ENCODE data around the gene SEMA6A.

Gene SEMA6A, protein sequence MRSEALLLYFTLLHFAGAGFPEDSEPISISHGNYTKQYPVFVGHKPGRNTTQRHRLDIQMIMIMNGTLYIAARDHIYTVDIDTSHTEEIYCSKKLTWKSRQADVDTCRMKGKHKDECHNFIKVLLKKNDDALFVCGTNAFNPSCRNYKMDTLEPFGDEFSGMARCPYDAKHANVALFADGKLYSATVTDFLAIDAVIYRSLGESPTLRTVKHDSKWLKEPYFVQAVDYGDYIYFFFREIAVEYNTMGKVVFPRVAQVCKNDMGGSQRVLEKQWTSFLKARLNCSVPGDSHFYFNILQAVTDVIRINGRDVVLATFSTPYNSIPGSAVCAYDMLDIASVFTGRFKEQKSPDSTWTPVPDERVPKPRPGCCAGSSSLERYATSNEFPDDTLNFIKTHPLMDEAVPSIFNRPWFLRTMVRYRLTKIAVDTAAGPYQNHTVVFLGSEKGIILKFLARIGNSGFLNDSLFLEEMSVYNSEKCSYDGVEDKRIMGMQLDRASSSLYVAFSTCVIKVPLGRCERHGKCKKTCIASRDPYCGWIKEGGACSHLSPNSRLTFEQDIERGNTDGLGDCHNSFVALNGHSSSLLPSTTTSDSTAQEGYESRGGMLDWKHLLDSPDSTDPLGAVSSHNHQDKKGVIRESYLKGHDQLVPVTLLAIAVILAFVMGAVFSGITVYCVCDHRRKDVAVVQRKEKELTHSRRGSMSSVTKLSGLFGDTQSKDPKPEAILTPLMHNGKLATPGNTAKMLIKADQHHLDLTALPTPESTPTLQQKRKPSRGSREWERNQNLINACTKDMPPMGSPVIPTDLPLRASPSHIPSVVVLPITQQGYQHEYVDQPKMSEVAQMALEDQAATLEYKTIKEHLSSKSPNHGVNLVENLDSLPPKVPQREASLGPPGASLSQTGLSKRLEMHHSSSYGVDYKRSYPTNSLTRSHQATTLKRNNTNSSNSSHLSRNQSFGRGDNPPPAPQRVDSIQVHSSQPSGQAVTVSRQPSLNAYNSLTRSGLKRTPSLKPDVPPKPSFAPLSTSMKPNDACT

DNA sequence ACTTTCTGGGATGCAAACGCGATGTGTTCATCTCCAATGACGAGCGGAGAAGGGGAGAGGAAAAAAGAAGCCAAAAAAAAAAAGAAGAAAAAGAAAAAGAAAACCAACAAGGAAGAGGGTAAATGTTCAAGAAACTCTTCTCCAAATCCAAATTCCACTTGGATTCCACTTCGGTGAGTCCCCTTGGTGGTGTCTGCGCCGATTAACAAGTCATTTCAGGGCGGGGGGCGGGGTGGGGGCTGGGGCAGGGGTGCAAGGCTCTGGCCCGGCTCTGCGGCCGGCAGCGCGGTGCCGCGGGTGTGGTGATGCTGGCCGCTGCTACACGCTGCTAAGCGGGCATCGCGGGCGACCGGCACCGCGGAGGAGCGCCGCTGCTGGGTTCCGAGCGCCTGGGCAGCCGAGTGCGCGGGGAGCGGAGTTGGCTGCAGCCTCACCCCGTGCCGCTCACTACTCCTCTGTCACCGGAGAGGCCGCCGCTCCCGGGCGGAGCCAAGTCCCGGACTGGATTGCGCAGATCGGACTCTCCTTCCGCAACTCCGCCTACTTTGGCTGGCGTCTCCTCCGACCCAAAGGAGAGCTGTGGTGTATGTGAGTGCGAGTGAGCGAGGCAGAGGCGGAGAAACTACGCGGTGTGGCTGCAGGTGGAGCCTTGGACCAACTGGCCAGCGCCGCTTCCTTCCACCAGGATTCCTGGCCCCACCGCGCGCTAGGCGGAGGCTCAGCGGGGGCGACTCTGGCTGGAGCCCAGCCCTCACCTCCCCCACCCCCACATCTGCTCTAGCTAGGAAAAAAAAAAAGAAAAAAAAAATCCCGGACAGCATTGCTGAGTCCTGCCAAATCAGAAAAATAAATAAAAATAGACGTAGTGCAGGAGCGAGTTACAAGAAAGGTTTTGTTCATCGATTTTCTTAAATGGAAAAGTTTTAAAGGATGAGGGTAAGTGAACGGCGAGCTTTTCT lies at the start of gene SEMA6A:
TSS of gene SEMA6A (minus strand) at position 457 of the 959 bp plus-strand sequence. CDS start 69,879 bp downstream, outside the sequence.
- peak; percentile 76 for DNase-seq

DNA sequence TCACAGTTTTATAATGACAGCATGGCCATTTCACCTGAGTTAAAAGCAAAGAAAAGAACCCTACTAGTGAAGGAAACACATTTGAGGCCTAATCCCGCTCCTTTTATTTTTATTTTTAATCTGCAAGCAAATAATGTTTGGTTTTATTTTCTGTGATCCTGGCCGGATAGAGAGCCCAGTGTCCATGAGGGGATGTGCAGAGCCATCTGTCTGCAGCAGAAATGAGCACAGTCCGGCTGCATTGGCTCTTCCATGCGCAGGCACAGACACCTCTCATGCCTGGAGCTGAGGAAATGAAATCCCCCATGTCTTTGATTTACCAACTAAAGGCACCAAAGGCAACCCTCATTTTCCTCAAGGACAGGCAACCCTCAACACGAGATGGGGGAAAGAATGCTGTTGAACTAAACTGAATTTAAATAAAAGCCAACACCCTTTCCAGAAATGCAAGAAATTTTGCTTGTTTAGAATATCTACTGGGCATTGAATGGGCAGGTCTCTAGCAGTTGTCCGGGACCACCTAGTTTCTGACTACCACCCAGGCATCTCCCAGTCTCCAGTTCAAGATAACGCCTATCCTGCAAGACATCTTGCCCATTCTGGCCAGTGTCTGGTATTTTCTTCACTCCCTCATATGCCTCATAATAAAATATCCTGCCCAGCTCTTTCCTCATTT lies 47.9 kb upstream of the SEMA6A start:
- DNase-seq, result no peak

DNA sequence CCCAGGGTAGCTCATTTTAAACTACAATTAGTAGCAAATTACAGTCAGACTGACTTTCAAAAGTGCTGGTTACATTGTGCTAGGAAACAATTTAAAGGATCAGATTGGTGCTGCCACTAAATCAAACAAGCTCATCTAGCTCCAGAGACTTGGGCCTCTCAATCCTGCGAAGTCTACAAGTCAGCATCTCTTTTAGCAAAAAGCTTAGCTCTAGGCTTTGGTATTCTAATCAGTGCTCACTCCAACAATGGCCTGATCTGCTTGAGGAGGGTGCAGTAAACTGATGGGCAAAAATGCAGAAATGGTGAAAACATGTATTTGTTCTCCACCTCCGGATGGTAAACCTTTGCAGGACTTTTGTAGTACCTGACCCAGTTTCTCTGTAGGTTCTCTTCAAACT lies 47.0 kb upstream of the SEMA6A start:
- DNase-seq, result no peak

DNA sequence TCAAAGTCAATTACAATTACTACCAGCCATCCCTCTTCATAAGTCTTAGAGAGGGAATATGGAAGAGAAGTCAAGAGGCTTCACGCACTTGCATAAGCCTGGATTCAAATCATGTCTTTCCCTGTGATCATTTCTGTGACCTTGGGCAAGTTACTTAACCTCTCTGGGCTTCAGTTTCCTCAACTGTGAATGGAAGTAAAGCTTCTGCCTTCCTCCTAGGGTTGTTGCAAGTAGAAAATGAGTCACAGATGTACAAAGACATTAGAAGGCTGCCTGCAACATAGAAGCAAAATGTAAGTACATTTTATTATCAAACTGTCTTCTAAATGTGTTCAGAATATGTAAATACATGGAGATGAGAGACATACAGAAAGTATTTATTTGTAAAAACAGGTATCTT lies 42.3 kb upstream of the SEMA6A start:
- DNase-seq, result no peak

DNA sequence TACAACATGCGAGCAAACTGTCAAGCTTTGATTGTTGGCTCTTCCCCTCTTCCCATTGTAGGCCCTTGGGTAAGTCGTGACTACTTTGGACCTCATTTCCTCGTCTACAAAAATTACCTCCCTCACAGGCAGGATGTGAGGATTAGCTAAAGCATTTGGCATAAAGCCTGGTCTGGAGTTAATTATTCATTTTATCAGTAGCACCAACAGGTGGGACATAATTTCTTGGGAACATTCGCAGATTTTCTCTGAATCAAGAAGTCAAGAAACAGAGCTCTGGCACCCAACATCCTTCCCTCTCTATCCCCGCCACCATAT lies 39.9 kb upstream of the SEMA6A start:
- no peak for DNase-seq

DNA sequence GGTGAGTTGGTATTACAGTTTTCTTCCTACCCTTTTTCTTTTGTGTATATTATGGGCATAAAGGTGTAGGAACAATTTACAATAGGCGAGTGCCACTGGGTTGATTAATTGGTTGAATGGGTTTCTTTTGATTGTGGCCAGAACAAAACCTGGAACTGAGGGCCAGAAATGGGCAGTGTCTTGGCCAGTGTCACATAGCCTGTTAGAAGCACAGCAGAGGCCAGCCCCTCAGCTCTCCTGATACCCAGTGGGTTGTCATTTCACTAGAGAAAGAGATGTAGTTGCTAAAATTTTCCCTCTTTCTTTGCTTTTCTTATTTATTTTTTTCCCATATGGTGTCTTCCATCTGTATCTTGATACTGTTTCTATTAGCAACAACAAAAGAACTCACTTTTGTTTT lies 38.8 kb upstream of the SEMA6A start:
- DNase-seq, result no peak

DNA sequence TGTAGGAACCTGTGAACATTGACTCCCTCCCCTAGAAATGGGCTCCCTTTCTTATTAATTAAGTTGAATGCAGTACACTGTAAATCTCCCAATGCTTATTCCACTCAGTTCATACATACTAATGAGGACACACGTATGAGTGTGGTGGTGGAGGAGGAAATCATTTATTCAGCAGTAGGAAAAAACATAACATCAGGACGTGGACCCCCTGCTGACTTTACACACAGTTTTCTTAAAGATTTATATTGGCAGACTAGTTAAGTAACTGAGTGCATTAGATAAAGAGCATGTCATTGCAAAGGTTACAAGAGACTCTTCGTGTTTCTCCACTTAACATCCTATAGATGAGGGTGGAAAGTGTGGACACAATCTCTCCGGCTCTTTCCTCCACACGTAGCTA lies 37.8 kb upstream of the SEMA6A start:
- DNase-seq, result no peak

DNA sequence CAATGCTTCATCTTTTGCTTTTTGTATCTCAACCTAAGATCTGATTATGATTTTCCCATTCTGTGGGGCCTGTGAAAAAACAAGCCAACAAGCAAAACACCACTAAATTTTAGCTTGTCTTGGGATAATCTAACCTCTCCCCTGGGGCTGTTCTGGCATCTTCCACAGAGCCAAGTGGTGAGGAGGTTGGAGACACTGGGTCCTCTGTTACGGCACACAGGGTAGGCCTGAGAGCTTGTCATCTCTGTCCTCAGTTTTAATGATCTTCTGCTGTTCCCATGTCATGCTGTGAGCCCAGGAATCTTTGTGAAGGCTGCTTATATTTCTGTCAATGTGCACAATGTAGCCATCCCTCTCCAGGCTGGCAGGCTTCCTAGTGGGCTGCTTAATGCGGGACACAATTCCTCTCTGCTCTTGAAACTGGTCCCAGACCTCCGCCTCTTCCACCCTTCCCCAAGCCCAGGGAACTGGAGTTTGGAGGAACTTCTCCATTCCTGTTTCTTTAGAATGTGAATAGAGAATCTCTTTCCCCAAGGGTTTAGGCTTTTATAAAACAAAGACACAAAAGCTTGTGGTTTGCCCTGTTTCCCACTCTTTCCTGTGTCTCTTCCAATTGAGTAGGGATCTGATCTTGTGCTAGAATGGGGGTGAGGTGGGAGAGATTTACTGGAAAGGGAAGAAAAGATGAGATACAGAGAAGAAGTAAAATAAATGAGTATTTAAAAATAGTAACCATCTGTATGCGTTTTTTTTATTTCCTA lies 30.9 kb upstream of the SEMA6A start:
- DNase-seq, result no peak

DNA sequence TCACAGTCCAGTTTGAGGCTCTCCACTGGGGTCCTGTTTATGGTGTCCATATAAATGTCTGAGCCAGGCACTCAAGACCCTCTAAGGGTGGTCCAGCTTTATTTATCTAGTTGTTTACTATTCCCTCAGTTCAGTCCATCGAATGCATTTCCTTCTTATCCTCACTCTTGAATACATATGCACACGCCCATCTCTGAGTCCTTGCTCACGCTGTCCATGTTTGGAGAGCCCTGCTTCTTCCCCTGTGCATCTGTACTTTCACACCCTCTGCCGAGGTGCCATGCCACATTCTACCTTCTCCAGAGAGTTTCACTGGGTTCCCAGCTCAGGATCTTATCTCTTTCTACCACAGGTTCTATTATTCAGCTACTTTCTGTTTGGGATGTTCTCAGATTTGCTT lies 30.2 kb upstream of the SEMA6A start:
- DNase-seq, result no peak

DNA sequence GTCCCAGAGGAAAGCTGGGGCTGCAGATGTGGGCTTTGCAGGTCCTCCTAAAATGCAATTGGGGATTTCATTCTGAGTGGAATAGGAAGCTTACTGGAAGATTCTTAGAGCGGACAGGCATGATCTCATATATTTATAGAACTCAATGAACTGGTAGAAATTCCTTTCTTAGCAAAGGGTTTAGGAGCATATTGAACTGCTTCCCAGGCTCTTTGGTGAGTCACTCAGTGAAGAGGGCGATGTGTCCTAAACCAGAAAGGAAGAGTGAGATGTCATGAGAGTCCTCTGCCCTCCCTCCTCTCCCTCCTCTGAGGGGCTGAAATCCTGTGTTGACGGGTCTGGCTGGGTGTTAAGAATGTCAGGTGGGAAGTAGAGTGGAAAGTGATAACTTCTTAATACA lies 26.3 kb upstream of the SEMA6A start:
- DNase-seq, result no peak

DNA sequence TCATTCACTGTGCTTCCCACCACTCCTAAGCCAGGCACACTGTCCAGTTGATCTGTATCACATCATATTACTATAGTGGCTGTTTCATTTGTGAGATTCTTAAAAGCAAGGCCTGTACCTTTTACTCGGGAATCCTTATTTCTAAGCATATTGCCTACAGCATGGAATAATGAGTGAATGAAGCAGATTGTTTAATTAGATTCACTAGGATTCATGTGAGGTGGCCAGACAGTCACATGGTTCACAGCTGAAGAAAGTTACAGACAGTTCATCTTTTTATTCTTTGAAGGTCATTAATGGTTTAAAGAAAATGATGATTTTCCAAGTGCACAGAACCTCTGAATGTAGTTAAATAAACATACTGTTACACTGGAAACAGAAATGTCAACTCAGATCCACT lies 24.3 kb upstream of the SEMA6A start:
- no peak for DNase-seq

DNA sequence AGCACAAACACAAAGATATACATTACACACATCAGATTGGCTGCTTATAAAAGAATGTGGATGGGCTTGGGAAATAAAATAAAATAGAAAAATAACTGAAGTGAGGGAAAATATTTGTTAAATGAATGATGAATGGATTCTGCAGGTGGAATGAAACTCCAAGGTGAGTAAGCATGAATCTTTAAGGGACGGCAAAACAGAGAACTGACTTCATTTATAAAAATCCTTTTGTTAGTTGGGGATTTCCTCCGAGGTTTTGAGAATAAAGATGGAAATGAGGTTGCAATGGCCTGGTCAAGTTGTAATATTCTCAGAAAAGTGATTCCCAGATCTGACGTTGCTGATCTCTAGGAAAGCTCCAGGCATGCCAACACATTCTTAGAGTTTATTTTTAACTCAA lies 20.9 kb upstream of the SEMA6A start:
- DNase-seq, result no peak

DNA sequence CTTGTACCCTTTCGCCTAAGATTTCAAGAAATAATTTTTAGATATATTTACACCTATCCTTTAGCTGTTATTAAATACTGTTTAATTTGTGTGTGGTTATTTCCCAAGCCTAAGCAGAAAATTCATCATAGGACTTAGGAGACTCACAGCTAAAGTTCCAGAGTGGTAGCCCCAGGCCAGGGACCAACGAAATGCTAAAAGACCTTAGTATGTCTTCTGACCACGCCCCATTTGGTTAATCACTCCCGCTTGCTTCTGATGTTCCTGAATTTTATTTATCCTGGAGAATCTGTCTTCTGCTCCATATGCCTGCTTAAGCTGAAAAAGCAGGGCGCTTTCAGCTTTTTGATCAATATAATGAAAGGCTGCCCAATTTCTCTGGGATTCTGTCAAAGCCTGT lies 18.7 kb upstream of the SEMA6A start:
- DNase-seq, result no peak

DNA sequence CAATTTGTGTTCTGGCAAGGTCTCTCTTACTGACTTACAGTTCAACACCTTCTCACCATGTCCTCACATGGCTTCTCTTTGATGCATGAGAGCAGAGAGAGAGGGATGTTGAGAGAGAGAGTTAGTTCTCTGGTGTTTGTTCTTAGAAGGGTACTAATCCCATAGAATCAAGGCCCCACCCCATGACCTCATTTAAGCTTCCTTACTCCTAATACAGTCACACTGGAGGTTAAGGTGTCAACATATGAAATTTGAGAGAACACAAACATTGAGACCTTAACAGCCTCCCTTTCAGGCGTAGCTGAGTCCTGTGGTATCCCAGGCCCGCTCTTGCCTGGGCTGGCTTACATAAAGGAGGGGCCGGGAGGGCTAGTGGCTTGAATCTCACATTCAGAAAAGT lies 10.6 kb upstream of the SEMA6A start:
- DNase-seq, result no peak

DNA sequence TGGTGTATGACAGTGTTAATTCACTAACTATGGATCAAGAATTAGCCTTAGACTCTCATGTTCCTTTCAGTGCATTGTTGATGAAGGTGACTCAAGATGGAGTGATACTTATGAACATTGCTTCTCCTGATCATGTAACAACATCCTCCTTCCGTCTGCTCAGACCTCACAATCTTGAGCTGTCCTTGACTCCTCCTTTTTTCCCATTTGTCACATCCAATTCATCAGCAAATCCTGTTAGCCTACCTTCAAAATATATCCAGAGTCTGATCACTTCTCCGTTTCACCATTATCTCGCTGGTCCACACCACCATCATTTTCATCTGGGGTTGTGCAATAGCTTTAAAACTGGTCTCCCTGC lies 9.2 kb upstream of the SEMA6A start:
- no peak for DNase-seq

DNA sequence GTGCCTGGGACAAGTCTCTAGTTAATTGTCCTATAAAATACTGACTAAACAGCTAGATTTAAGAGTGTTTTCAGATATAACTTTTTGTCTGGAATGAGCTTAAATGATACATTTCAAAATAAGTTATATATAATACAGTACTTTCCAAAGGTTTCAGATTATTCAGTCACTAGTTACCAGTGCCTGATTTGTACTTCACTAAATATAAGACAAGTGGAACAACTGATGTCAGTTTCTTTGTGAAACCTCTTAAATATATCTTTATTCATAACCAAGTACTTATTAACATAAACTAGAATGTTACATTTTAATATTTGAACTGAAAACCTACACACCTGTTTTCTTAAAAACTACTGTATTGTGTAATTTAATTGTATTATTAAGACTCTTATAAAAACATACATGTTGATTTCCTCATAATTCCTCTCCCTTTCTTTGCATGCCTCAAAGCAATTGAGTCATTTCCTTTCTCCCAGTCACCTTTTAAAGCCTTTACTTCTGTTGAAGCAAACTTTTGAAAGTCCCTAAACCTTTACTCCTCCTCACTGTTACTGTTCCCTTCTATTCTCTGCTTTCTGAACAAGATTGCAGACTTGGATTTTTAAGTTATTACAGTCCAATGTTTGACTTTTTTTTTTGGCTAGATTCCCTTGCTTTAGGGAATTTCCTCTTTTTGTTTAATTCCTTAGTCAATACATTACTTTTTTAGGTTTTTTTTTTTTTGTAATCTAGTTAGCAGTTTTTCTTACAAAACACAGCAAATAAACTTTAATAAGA lies 8.7 kb upstream of the SEMA6A start:
- no peak for DNase-seq

DNA sequence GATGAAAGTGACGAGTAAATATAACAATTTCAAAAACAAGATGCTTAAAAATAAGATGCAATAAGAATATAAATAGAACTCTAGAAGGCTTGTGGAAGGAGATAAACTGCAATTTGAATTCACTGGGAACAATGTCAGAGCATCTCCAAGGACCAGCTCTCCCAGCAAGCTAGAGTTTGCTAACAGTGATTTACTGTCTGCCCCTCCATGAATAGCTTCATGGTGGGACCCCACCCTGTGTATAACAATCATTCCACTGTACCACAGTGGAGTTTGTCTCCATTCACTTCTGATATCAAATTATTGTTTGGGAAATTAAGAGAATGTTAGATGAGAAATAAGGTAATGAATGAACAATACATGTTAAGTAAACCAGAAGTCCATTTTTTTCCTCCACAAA lies 7.3 kb upstream of the SEMA6A start:
- no peak for DNase-seq

DNA sequence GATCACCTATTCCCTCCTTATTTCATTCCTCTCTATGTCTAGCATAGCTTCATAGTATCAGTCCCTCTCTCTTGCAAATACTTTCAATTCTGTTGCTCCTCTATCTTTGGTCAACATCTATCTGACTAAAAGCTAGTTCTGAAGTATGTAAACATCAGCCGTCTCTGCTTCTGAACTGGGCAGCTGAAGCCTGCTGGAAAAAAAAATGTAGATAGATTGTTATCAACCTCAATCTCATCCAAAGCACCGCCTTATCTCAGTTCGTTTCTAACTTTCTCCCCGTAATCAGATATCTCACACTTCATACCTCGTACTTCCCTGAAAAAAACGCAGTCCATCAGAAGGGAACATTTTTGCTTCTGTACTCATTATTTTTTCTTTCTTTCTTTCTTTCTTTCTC lies 4.5 kb upstream of the SEMA6A start:
- DNase-seq, result no peak

DNA sequence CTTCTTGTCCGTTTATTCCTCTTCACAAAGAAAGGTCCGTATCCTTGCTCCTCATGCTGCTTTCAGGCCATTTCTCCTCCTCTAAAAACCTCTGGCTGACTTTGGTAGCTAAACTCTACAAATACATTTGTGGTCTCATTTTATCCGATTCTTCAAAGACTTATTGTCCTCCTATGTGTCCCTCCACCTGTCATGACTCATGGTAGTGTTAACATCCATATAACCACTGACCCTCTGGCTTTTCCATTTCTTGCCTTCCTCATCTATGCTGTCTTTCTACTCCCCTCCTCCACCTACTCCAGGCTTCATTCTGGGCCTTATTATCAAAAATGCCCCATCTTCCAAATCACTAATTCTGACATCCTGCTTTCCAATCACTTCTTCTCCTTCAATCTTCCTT lies 4.1 kb upstream of the SEMA6A start:
- no peak for DNase-seq

DNA sequence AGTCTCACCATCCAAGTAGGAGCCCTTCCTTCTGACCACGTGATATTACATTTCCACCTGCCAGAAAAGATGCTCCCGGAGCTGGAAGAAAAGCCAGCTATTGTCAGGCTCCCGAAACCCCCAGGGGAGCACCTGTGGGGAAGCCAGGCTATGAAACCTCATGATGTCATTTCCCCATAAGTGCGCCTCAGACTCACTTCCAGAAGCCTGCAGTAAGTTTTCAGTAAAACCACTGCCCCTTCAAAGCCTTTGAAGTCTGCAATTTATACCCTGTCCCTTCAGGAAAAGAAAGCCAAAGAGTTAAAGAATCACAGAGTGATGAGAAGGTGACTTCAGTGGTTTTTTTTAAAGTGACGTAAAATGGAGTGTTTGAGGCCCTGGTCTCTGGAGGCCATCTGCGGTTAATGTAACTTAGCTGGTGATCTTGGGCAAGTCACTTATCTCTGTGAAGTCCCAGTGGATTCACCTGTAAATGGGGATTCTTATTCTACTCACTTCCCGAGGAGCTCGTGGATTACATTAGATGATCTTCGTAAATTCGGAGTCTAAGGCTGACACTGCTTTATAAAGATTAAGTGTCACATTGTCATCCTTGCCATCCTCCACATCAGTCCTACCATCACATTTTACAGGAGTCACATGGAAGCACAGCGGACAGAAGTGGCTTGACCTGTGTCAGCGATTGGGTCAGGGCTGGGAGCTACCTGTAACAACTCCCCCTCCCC lies 2.6 kb upstream of the SEMA6A start:
- DNase-seq, result no peak
